IPS-NIHi7 (cell line): Measurements from ENCODE around the gene CAVIN2.
A peak's percentile ranks its signal among the peaks of the same experiment; 100 is the strongest.

ENCODE experiments used
- DNase-seq: peaks from one replicate; pipeline ENCODE4 v3.0.0; 2012; ENCODE audit warnings: mixed read lengths; ENCODE audit errors: extremely low spot score

Gene CAVIN2

DNA sequence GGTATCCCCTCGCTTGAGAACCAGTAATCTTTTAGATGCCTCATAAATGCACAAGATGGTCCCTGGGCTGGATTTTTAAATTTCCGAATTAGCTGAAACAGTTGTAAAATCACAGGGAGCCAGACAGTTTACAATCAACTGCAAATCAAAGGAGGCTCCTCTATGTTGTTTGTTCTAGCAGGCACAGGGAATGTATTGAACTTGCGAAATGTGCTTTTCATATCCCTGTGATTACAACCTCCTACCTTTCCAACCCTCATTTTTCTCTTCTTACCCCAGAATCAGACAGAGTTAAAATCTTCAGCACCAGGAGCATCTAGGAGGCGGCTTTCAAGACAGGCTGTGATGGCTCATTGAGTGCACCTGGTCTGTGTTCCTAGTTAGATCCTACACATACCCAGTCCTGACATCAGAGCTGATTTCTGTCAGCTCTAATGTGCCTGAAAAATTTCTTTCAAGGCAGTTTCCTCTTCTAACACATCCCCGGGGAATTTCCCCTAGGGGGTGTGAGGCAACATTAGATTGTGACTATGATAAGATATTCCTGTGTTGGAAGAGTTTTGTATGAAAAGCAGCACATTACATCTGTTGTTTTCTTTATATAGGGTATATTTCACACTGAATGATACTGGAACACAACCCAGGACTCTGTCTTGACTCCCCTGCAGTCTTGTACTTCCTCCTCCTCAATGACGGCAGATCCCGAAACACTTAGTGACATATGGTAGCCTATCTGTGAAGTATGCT is 17.9 kb upstream of the CAVIN2 start:
- DNase-seq, result no peak

DNA sequence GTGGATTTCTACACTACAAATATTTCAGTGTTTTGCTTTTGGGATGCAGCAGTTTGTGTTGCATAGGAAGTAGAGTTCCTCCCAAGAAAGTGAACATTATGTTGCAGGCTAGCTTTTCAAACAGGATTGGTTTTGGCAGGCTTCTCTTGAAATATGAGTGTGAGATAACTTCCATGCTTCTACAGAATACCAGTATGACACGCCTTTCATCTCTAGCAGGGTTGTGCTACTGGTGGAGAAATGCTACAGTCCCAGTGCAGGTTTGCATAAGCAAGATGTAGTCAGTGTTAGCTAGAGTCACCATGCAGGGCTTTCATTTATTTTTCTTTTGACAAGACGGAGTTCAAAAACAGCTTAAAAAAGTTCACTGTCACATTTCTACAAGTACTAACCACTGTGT is 17.1 kb upstream of the CAVIN2 start:
- no peak for DNase-seq

DNA sequence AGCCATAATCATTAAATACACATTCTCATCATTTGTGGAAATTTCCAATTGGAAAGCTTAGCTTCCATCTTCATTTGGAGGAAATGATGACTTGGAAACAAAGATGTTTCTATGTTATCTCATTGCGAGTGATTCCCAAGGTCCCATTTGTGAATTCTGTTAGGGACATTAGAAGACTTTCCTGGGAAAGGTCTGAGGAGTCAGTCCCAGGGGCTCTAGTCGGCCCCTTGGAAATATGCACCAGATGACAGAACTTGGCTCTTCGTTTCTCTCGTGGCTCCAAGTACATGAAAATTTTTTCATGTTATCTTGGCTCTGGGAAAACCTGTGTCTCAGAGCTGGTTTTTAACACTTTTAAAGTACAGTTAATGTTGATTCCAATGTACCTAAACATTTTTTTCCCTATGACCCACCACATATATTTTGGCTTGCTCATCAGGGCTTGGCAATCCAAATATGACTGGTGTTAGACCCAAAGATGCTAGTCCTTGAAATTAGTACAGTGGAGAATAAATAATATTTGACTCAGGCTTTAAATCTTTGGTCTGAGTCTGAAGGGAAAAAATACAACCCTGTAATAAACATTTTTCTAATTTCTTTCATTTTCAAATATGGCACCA is 15.4 kb upstream of the CAVIN2 start:
- DNase-seq, result no peak

DNA sequence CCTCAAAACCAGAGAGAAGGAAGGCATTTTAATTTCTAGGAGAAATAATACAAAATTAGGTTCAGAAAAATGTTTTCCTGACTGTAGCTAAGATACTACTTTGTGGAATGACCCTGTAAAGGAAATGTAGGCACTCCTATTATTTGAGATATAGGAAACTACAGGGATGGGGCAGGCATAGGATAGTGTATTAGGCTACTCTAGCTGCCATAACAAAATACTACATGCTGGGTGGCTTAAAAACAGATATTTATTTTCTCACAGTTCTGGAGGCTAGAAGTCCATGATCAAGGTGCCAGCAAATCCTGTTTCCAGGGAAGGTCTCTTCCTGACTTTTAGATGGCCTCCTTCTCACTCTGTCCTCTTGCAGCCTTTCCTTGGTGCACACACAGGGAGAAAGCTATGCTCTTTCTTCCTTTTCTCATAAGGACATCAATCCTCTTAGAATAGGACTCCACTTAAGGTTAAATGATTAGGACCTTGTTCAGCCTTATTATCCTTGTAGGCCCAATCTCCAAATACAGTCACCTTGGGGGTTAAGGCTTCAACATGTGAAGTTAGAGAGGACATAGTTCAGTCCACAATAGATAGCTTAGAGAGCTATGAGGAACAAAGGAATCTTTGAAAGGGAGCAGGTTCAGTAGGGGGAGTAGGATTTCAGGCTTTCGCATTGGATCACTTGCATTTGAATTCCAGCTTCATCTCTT is 14.0 kb upstream of the CAVIN2 start:
- no peak for DNase-seq

DNA sequence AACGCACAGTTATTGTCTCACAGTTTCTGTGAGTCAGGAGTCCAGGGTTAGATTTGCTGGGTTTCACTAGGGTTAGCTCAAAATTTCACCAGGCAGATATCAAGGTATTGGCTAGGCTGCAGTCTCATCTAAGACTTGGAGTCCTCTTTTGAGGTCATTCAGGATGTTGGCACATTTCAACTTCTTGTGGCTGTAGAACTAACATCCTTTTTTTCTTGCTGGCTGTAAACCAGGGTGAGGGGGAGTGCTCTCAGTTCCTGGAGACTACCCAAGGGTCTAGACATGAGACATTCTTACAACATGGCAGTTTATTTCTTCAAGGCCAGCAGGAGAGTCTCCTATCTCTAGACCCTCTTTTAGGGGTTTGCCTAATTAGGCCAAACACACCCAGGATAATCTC is 12.8 kb upstream of the CAVIN2 start:
- no peak for DNase-seq

DNA sequence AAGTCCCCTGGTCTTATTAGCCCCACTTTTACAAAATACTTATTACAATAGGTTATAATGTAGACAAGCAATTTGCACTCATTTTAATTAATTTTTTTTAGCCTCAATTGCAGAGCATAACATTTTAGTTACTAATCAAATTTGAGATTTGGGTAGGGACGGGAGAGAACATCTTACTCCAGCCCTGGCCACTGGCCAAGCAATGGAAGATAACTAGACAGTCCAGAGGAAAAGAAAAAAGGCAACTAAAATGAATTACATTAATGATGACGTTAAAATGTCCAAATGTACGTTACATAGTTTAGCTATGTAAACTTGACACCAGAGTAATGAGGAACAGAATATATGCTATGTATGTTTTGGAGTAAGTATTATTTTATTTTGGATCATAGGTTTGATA is 11.0 kb upstream of the CAVIN2 start:
- no peak for DNase-seq

DNA sequence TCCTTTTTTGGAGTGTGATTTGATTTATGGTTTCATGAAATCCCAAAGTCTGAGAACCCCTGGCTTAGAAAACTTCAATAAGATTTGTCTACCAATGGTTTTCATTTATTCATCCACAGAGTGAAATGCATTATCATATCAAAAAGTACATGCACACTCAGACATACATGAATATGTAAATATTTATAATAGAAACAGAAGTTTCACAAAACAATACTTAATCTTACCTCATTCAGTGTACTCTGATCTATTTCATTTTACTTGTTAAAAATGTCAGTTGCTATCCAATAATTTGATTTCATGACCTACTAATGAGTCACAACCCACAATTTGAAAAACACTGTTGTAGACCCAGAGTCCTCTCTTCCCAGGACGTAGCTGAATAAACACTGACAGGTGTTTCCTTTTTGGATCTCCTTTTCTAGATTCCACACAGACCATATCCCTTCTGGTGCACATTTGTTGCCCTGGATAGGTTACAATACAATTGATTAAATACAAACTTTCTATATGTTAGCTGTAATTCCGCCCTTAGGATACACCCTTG is 10.4 kb upstream of the CAVIN2 start:
- no peak for DNase-seq

DNA sequence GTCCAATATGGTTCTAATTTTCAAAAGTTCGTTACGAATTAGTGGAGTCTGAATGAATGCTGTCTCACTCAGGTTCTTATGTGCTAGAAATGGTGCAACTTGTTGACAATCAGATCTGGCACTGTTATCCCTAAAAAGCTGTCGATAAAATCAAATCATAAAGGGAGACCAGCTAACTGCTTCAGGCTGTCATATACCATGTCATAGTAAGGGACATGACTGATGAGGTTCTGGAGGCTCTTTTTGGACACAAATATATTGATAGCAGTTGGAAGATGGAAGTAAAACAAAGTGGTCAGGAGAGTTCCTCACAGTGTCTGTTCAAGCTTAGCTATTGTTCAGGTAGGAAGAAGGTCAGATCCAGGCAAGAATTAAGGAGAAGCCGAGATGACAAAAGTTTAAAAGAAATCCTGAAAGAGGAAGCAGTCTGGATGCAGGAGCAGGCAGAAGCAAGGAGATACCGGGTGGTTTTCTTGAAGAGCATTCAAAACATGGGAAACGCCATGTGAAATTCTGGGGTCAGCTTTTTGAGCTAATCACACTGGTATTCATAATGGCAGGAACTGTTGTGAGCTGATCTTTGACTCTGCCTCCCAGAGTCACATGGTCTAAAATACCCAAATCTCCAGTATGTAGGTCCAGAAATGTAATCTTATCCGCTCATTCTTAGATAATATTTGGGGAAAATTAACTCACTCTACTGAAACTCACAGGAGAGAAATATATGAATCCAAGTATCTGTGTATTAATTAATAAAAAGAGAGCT is 9.4 kb upstream of the CAVIN2 start:
- DNase-seq, result no peak

DNA sequence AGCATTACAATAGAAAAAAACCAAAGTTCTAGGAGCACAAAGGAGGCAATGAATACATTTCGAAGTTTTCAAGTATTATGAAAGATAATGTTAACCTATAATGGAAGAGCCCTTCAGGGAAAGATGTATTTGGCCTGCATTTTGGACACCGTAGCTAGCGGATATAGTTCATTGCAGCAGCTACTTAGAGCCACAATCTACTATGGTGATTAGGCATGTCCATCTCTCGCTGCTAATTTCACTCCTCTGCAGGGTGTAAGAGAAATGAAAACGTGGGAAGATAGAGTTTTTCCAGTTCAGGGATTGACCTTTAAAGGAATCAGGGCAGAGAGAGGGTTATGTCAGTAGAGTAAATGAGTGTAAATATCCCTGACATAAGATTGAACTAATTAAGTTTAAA is 8.5 kb upstream of the CAVIN2 start:
- DNase-seq, result no peak

DNA sequence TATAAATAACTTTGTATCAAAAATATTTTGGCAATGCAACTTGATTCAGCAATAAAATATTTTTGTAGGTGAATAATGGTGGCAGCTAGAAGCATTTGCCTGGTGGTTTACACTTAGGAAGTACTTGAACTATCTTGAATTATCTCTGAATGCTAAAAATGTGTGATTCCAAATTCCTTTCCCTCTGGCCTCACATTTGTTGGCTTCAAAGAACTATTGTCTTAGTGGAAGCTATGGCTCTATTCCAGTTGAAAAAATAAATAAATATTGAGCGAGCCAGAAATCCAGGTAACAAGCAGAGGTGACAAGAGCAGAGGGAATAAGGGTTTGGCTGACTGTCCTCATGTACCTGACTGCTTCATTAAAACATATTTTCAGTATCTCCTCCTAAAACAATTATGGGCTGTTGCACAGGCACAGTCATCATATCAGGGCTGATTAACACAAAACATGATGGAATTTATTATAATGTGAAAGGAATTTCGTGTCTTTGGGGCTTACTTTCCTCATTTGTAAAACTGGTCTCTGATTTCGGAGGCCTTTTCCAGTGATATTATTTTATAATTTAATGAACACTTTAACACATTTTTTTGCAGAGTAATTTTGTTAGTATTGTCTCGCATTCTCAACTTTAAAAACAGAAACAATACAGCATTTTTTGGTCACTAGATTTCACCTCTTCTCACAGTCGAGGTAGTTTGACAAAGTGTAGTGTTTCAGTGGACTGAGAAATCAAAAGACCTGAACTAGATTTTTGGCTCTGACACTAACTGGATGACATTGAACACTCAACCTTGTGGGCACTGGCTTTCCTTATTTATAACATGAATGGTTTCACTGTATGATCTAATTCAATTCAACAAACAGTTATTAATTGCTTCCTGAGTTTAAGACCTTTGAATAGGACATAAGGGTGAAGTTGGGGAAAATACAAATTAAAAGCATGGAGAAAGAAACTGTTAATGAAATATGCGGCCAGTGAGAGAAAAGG is 7.8 kb upstream of the CAVIN2 start:
- no peak for DNase-seq

DNA sequence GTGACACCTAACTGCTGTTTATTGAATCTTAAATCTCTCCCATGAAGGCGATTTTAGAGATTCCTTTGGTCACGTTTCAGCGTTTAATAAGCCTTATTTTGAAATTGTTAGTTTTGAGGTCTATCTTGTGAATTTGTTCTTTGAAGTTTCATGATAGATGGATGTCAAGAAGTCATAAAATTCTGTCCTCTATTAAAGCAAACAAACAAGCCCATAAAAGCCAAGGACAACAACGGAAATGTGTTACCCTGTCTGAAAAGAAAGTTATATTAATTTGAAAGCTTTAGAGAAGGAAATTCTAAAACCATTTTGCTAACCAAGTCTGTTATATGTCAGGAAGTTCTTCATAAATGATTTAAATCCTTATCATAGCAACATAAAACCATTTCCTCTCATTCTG is 7.0 kb upstream of the CAVIN2 start:
- no peak for DNase-seq

DNA sequence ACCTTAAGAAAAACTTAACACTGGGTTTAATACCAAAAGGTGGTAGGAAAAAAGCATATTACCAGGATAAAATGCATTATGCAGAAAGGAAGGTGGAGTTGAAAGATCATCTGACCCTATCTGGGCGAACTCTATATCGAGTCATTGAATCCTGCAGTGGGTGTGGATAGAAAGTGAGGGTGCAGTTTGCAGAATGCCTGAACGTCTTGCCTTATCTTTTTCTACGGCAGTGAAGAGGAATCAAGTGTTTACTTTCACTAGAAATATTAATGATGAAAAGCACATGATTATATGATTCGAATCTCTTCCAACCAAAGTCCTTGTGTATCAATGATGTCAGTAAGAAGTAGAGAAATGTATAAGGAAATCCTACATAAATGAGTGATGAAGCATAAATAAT is 4.3 kb upstream of the CAVIN2 start:
- no peak for DNase-seq

DNA sequence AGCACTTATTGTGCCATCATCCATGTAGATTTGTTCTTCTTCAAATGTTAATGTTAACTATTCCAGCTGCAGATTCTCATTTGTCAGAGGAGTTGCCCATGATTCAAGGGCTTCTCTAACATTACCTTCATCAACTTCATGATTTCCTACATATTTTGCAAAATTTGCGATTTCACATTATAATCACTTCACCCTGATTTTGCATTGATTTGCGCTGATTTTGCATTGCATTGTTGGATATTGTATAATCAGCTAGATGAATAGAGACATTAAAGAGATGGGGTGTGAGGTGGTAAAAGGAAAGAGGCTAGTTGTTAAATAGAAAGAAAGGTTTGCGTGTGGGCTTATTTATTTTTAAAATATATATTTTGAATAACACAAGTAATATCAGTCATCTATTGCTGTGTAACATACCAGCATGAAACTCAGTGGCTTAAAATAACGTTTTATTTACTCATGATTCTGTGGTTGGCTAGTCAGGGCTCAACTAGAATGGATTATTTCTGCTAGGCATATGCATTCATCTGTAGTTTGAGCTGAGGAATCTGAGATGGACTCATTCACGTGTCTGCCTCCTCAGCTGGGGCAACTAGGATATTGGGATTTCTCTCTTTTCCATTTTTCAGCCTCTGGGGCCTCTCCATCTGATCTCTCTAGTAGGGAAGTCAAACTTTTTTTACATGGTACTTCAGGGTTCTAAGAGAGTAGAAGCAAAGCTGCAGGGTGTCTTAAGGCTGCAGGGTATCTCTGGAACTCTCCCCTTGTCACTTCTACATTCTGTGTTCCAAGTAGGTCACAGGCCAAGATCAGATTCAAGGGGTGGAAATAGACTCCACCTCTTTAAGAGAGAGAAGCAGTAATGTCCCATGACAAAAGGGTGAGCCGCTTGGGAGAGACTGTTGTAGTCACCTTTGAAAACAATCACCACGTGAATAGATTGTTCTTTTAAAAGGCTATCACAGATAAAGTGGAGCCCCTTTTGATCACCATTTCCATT is 2.2 kb upstream of the CAVIN2 start:
- no peak for DNase-seq

DNA sequence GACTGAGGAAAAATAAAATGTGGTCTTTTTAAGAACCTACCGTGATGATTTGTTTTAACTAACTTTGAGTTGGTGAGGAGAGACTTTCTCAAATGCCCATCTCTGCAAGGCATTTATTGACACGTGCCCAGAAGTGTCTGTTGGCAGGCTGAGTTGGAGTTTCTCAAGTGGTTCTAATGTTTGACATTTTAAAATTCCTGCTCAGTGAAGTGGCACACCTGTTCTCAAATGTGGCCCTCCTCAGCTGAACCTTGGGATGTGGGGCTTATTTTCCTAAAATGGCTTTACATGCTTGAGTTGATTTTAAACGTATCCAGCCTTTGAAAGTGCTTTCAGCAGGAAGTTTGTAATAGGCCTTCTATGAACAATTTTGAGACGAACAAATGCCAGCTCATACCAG is 876 bp upstream of the CAVIN2 start:
- no peak for DNase-seq

DNA sequence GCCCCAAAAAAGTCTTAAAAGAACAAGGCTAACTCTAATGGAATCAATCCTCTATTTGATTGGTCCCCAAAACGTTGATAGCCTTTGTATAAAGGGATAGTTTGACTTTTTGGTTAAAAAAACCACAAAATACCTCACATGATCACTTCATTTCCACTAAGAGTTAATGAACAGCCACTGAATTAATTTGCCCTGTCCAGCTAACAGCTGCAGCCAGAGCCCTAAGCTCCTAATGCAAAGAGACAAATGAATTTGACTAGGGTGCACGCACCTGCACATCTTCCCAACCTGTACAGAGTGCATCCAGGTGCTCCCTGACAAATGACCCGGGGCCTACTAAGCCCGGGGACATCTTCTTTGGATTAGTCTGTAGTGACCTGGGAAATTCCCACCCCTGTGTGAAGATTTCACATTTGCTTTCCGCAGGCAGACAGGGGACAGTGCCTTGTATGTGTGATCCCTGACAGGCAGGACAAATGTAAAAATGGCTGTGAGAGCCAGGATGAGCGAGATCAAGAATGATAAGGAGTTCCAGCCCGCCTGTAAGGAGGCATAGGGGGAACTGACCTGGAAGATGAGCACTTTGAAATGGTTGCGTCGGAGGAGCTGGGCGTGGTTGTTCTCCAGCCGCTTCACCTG is 893 bp downstream of the CAVIN2 start:
- no peak for DNase-seq

DNA sequence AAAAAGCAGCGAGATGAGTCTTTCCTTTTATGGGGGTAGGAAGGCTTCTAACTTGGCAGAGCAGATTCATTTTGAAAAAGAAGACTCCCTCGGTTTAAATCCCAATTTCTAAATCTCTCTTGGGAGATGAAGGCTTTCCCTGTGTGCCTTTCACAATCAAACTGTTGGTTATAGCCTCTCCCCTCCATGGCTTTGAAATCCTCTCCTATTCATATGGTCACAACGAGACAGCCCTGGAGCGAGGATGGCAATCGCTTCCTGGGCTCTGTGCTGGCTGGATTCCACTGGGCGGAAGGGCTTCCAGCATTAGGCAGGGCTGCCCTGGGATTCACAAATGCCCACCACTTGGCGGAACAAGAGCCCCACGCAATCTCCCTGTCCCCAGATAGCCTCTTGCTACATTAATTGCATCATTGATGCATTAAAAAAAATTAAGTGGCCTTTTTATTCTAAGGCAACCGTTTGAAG is 1.6 kb downstream of the CAVIN2 start:
- peak; percentile 34 for DNase-seq

DNA sequence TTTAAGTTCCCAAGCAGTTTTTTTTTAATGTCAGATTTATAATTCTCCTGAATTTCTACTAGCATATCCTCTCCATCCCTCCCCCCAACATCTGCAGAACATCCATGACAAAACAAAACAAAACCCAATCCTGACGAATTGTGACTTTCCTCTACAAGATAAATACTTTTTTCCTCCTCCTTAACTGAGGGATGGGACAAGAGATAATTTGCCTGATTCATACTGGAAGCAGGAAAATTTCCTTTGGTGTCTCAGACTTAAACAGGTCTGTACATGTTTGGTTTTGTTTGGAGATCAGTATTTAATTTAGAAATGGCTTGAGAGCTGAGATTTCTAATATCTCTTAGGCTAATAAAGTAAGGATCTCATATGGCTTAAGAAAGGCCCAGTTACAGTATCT is 2.2 kb downstream of the CAVIN2 start:
- no peak for DNase-seq

DNA sequence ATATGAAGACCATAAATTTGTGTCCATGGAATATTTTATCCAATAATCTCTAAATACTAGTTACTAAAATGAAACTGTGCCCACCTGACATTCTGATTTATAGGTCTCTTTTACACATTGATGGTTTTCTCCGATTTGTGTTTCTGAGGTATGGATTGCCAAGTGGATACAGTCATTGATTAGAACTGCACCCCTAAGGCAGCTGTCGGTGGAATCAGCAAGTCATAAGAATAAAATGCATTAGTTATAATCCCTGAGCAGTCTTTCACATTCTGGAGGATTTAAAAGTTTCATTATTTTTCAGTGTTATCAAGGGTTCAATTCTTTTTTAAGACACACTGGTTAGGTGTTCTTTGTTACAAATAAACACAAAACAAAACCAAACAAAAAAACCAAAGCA is 6.0 kb downstream of the CAVIN2 start:
- no peak for DNase-seq
